ENCODE data around the gene EIF2B4. TPM values are rescaled to one million over a fixed set of nuclear protein-coding genes. Genes with fewer than 3 reads are reported as not detected.

EIF2B4 gene
- total and polyA plus RNA-seq, 9 of the 15 experiments (the other 6 are each of a cell fraction or from before 2014, with no cell fraction given), result 29.7 to 80.3 (median 58.9) TPM

- TF ChIP-seq ZBTB12 (CRISPR knock-in tag; IDR thresholded peaks at IDR 0.05), result peak; percentile 56; the same call in 1 of the 2 replicates
- TF ChIP-seq ZNF695 (CRISPR knock-in tag; IDR thresholded peaks at IDR 0.05), result no peak
- no peak for TF ChIP-seq TSHZ1 (CRISPR knock-in tag; IDR thresholded peaks at IDR 0.05)
- no peak for TF ChIP-seq TAF15 (IDR thresholded peaks at IDR 0.05; ENCODE audit: low read depth, low read length)
- peak; percentile 63 for TF ChIP-seq FOSL1 (tag; conservative IDR thresholded peaks at IDR 0.05)
- TF ChIP-seq SRSF1 (IDR thresholded peaks at IDR 0.05; ENCODE audit: low read depth, low read length), result 0 out of 2 replicates have a peak, but pooled peaks have one; percentile 74
- TF ChIP-seq ZEB2 (IDR thresholded peaks at IDR 0.05), result no peak
- TF ChIP-seq ZNF41 (CRISPR knock-in tag; conservative IDR thresholded peaks at IDR 0.05), result no peak
- peak; percentile 58 for TF ChIP-seq L3MBTL2 (IDR thresholded peaks at IDR 0.05)
- no peak; the same call in 1 of the 2 replicates for TF ChIP-seq CGGBP1 (CRISPR knock-in tag; IDR thresholded peaks at IDR 0.05)
- no peak for TF ChIP-seq NFATC3 (IDR thresholded peaks at IDR 0.05)
- TF ChIP-seq BRD9 (IDR thresholded peaks at IDR 0.05; ENCODE audit: low read depth, partially characterized antibody), result no peak
- no peak for TF ChIP-seq ILF3 (IDR thresholded peaks at IDR 0.05; ENCODE audit: borderline replicate concordance)
- no peak for TF ChIP-seq ZNF76 (CRISPR knock-in tag; IDR thresholded peaks at IDR 0.05; ENCODE audit: borderline replicate concordance)
- no peak for TF ChIP-seq ZNF197 (CRISPR knock-in tag; IDR thresholded peaks at IDR 0.05; ENCODE audit: low read depth)
- no peak; the same call in 1 of the 2 replicates for TF ChIP-seq ZNF740 (CRISPR knock-in tag; IDR thresholded peaks at IDR 0.05)
- no peak for TF ChIP-seq ZNF740 (tag; IDR thresholded peaks at IDR 0.05)
- TF ChIP-seq, protein P1, sequence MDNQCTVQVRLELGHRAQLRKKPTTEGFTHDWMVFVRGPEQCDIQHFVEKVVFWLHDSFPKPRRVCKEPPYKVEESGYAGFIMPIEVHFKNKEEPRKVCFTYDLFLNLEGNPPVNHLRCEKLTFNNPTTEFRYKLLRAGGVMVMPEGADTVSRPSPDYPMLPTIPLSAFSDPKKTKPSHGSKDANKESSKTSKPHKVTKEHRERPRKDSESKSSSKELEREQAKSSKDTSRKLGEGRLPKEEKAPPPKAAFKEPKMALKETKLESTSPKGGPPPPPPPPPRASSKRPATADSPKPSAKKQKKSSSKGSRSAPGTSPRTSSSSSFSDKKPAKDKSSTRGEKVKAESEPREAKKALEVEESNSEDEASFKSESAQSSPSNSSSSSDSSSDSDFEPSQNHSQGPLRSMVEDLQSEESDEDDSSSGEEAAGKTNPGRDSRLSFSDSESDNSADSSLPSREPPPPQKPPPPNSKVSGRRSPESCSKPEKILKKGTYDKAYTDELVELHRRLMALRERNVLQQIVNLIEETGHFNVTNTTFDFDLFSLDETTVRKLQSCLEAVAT (IDR thresholded peaks at IDR 0.05), result no peak
- TF ChIP-seq ZBTB1 (CRISPR knock-in tag; IDR thresholded peaks at IDR 0.05; ENCODE audit: borderline replicate concordance, low read depth), result peak; percentile 74; the same call in 1 of the 2 replicates
- no peak for TF ChIP-seq CBFA2T2 (conservative IDR thresholded peaks at IDR 0.05)
These were observed at the start of gene EIF2B4, which contains the start of gene SNX17 (continued) for GRCh38 chr2:27370026-27370815.

Measured in K562 (cell line).